HEK293T (cell line): Measurements from ENCODE around the gene SLC16A11.

Experiments
- BHLHE40 ChIP-seq: fragments of 450-650 bp; IDR thresholded peaks from 2 replicates; pipeline ENCODE4 v1.6.1; 2016; ENCODE audit warnings: mild to moderate bottlenecking, moderate library complexity, borderline replicate concordance
- CTBP1 ChIP-seq: fragments of 450-650 bp; IDR thresholded peaks from 2 replicates; pipeline ENCODE4 v1.6.1; 2016; ENCODE audit warnings: borderline replicate concordance
- ELF4 ChIP-seq: fragments of 450-650 bp; IDR thresholded peaks from 2 replicates; pipeline ENCODE4 v1.6.1; 2017; ENCODE audit warnings: antibody characterized with exemption
- FOXA1 ChIP-seq: fragments of 450-650 bp; IDR thresholded peaks from 2 replicates; pipeline ENCODE4 v1.6.1; 2016; ENCODE audit warnings: mild to moderate bottlenecking
- FOXK2 ChIP-seq: fragments of 450-650 bp; IDR thresholded peaks from 2 replicates; pipeline ENCODE4 v1.6.1; 2016; ENCODE audit warnings: mild to moderate bottlenecking
- HDGF ChIP-seq: fragments of 450-650 bp; IDR thresholded peaks from 2 replicates; pipeline ENCODE4 v1.6.1; 2017; ENCODE audit warnings: antibody characterized with exemption, borderline replicate concordance
- PKNOX1 ChIP-seq: fragments of 450-650 bp; IDR thresholded peaks from 2 replicates; pipeline ENCODE4 v1.6.1; 2016
- SP1 ChIP-seq: fragments of 450-650 bp; IDR thresholded peaks from 2 replicates; pipeline ENCODE4 v1.6.1; 2017
- SUZ12 ChIP-seq: fragments of 450-650 bp; IDR thresholded peaks from 2 replicates; pipeline ENCODE4 v1.6.1; 2016; ENCODE audit warnings: mild to moderate bottlenecking
- TARDBP ChIP-seq: fragments of 450-650 bp; IDR thresholded peaks from 2 replicates; pipeline ENCODE4 v1.6.1; 2016
- ZNF384 ChIP-seq: fragments of 450-650 bp; IDR thresholded peaks from 2 replicates; pipeline ENCODE4 v1.6.1; 2016

GRCh38 chr17:7045492-7046126 is 1.7 kb upstream of the SLC16A11 start:
- no peak for TF ChIP-seq TARDBP
- TF ChIP-seq SUZ12 = no peak
- no peak for TF ChIP-seq BHLHE40
- TF ChIP-seq ZNF384 = no peak
- no peak for TF ChIP-seq SP1
- TF ChIP-seq FOXA1 = no peak
- no peak for TF ChIP-seq ELF4
- TF ChIP-seq FOXK2 = no peak
- no peak for TF ChIP-seq CTBP1
- no peak for TF ChIP-seq PKNOX1
- no peak for TF ChIP-seq HDGF
